H1 (cell line): ENCODE measurements around the gene PATJ. TPM values are rescaled to one million over a fixed set of nuclear protein-coding genes. Genes with fewer than 3 reads are reported as not detected.
A peak's percentile ranks its signal among the peaks of the same experiment; 100 is the strongest.

ENCODE experiments used
- CTCF ChIA-PET: fragments of 300-600 bp; sonication (Branson Sonifier 250); formaldehyde crosslinking; loops from one replicate; lab custom pipeline; 2021; ENCODE audit not compliant: partially characterized antibody; lab: Charles Lee
- POLR2A ChIA-PET: fragments of 300-600 bp; sonication (Branson Sonifier 250); formaldehyde crosslinking; loops from one replicate; lab custom pipeline; 2021; ENCODE audit warnings: inconsistent platforms; ENCODE audit not compliant: partially characterized antibody; lab: Charles Lee
- DNase-seq, 2 experiments: peaks; one replicate each; pipeline versions ENCODE4 v3.0.0 to v3.0.0-alpha.2; 2010 to 2022; ENCODE audit warnings: low spot score in 2 of 2, low read depth in 1 of 2, mixed read lengths in 1 of 2
- FAIRE-seq: peaks from 2 replicates; lab custom pipeline; 2011; peaks lifted over from hg19 to GRCh38; lab: Jason Lieb, UNC
- H2AFZ ChIP-seq: 2 replicates; pipeline ENCODE4 v1.8.1; 2012; ENCODE audit warnings: low read length, inconsistent platforms
- H2AK5ac ChIP-seq: 2 replicates; pipeline ENCODE4 v1.6.1; 2013; ENCODE audit warnings: low read depth, low read length
- H2BK120ac ChIP-seq: replicated peaks from 2 replicates; pipeline ENCODE3; 2013; ENCODE audit warnings: low read depth, low read length, inconsistent platforms
- H2BK12ac ChIP-seq: 2 replicates; pipeline ENCODE4 v1.6.1; 2013; ENCODE audit warnings: low read depth, low read length
- H2BK15ac ChIP-seq: 2 replicates; pipeline ENCODE4 v1.6.1; 2013; ENCODE audit warnings: low read length
- H2BK20ac ChIP-seq: 2 replicates; pipeline ENCODE4 v1.6.1; 2013; ENCODE audit warnings: low read length
- H2BK5ac ChIP-seq: 2 replicates; pipeline ENCODE4 v1.6.1; 2013; ENCODE audit warnings: low read depth, low read length
- H3K14ac ChIP-seq: 2 replicates; pipeline ENCODE4 v1.6.1; 2013; ENCODE audit warnings: inconsistent platforms; ENCODE audit not compliant: insufficient read length
- H3K18ac ChIP-seq: 2 replicates; pipeline ENCODE4 v1.6.1; 2013; ENCODE audit warnings: low read length; ENCODE audit errors: extremely low read depth
- H3K23ac ChIP-seq: 2 replicates; pipeline ENCODE4 v1.6.1; 2013; ENCODE audit warnings: inconsistent platforms; ENCODE audit not compliant: insufficient read length
- H3K23me2 ChIP-seq: 2 replicates; pipeline ENCODE4 v1.6.1; 2013; ENCODE audit warnings: low read depth, low read length
- H3K27ac ChIP-seq: 2 replicates; pipeline ENCODE4 v1.6.1; 2011; ENCODE audit warnings: low read depth, low read length, inconsistent platforms
- H3K27me3 ChIP-seq, 4 experiments: replicated peaks in 1 of 4; 1 replicate in 1 of 4; 2 replicates in 3 of 4; pipeline versions ENCODE4 v1.6.1 to v1.8.1; 2011 to 2013; ENCODE audit warnings: low read length in 3 of 4, mild to moderate bottlenecking in 3 of 4, inconsistent platforms in 2 of 4, mixed read lengths in 2 of 4, moderate library complexity in 1 of 4; ENCODE audit not compliant: control insufficient read depth in 3 of 4, insufficient read depth in 3 of 4; ENCODE audit errors: extremely low read depth in 1 of 4
- H3K36me3 ChIP-seq, 4 experiments: 2 replicates each; pipeline versions ENCODE4 v1.6.1 to v1.8.1; 2011 to 2013; ENCODE audit warnings: mild to moderate bottlenecking in 4 of 4, low read length in 3 of 4, moderate library complexity in 2 of 4, control low read depth in 1 of 4, inconsistent platforms in 1 of 4; ENCODE audit not compliant: insufficient read depth in 4 of 4, control insufficient read depth in 2 of 4
- H3K4ac ChIP-seq: replicated peaks from 2 replicates; pipeline ENCODE3; 2013; ENCODE audit warnings: low read length, low read depth, mixed read lengths, inconsistent platforms; ENCODE audit not compliant: insufficient read length
- H3K4me1 ChIP-seq, 4 experiments: replicated peaks in 1 of 4; 1 replicate in 1 of 4; 2 replicates in 3 of 4; pipeline versions ENCODE4 v1.6.1 to v1.8.1; 2011 to 2013; ENCODE audit warnings: low read length in 3 of 4, inconsistent platforms in 2 of 4, mixed read lengths in 1 of 4; ENCODE audit not compliant: insufficient read depth in 4 of 4, control insufficient read depth in 3 of 4
- H3K4me2 ChIP-seq, 2 experiments: 2 replicates each; pipeline versions ENCODE4 v1.6.1 to v1.8.1; 2011 to 2013; ENCODE audit warnings: low read depth in 2 of 2, low read length in 2 of 2, control low read depth in 1 of 2, inconsistent platforms in 1 of 2, mild to moderate bottlenecking in 1 of 2; ENCODE audit not compliant: insufficient read depth in 1 of 2
- H3K4me3 ChIP-seq, 4 experiments: fragments of 200-600, 300-600 bp in 1 of 4; sonication (generic), shearing (Covaris generic), sonication (Bioruptor Twin) in 1 of 4; 2 replicates each; pipeline versions ENCODE4 v1.5.1 to v1.8.1; 2011 to 2016; ENCODE audit warnings: low read length in 4 of 4, low read depth in 3 of 4, control low read depth in 2 of 4, inconsistent platforms in 2 of 4, mild to moderate bottlenecking in 2 of 4, mixed read lengths in 1 of 4, moderate library complexity in 1 of 4; ENCODE audit not compliant: insufficient read depth in 2 of 4; ENCODE audit errors: extremely low read depth in 1 of 4
- H3K56ac ChIP-seq: replicated peaks from 2 replicates; pipeline ENCODE3; 2013; ENCODE audit warnings: low read depth, mild to moderate bottlenecking, mixed read lengths, low read length, inconsistent platforms; ENCODE audit not compliant: insufficient read length
- H3K79me1 ChIP-seq: 2 replicates; pipeline ENCODE4 v1.6.1; 2013; ENCODE audit warnings: low read depth, low read length, control low read depth
- H3K79me2 ChIP-seq, 2 experiments: 2 replicates each; pipeline versions ENCODE4 v1.6.1 to v1.8.1; 2012 to 2013; ENCODE audit warnings: low read length in 2 of 2, mild to moderate bottlenecking in 2 of 2, inconsistent platforms in 1 of 2; ENCODE audit not compliant: insufficient read depth in 2 of 2, control insufficient read depth in 1 of 2
- H3K9ac ChIP-seq, 4 experiments: replicated peaks in 1 of 4; 1 replicate in 1 of 4; 2 replicates in 3 of 4; pipeline versions ENCODE4 v1.6.1 to v1.8.1; 2011 to 2013; ENCODE audit warnings: low read depth in 3 of 4, low read length in 3 of 4, control low read depth in 2 of 4, mild to moderate bottlenecking in 2 of 4, moderate library complexity in 2 of 4, inconsistent platforms in 1 of 4; ENCODE audit errors: extremely low read depth in 1 of 4
- H3K9me3 ChIP-seq, 2 experiments: 2 replicates each; pipeline versions ENCODE4 v1.6.1 to v1.8.1; 2012 to 2013; ENCODE audit warnings: mild to moderate bottlenecking in 2 of 2, moderate library complexity in 2 of 2, control low read depth in 1 of 2, inconsistent platforms in 1 of 2, low read depth in 1 of 2, low read length in 1 of 2, mixed read lengths in 1 of 2; ENCODE audit not compliant: insufficient read depth in 2 of 2
- H4K20me1 ChIP-seq, 2 experiments: replicated peaks in 1 of 2; 2 replicates each; pipeline versions ENCODE3 to v1.8.1; 2011 to 2013; ENCODE audit warnings: inconsistent platforms in 2 of 2, low read length in 2 of 2, mild to moderate bottlenecking in 1 of 2; ENCODE audit not compliant: insufficient read depth in 2 of 2, control insufficient read depth in 1 of 2
- H4K5ac ChIP-seq: 2 replicates; pipeline ENCODE4 v1.6.1; 2013; ENCODE audit warnings: low read length, low read depth, mixed read lengths, inconsistent platforms; ENCODE audit not compliant: insufficient read length
- H4K8ac ChIP-seq: 2 replicates; pipeline ENCODE4 v1.8.0; 2013; ENCODE audit warnings: mild to moderate bottlenecking, moderate library complexity, low read length, inconsistent platforms; ENCODE audit not compliant: insufficient read depth; ENCODE audit errors: extremely low read depth
- H4K91ac ChIP-seq: replicated peaks from 2 replicates; pipeline ENCODE3; 2013; ENCODE audit warnings: low read length, mixed read lengths, inconsistent platforms; ENCODE audit not compliant: insufficient read length
- CBX8 ChIP-seq: fragments of 300-800, 300-1000 bp; sonication (generic); IDR thresholded peaks from 2 replicates; pipeline ENCODE4 v1.7.1; 2016; ENCODE audit warnings: low read depth, low read length, borderline replicate concordance
- CHD1 ChIP-seq: IDR thresholded peaks from 2 replicates; pipeline ENCODE4 v1.6.1; 2012; ENCODE audit warnings: low read depth, low read length, improper control_type of control experiment
- CHD2 ChIP-seq: IDR thresholded peaks from 2 replicates; pipeline ENCODE4 v1.6.1; 2012; ENCODE audit warnings: low read length, improper control_type of control experiment
- EGR1 ChIP-seq: IDR thresholded peaks from 2 replicates; pipeline ENCODE4 v1.6.1; 2011; ENCODE audit warnings: low read depth, low read length, borderline replicate concordance
- MAFK ChIP-seq: IDR thresholded peaks from 2 replicates; pipeline ENCODE4 v1.6.1; 2012; ENCODE audit warnings: low read depth, mild to moderate bottlenecking, improper control_type of control experiment, low read length
- POU5F1 ChIP-seq: IDR thresholded peaks from 2 replicates; pipeline ENCODE4 v1.6.1; 2011; ENCODE audit warnings: low read depth, mild to moderate bottlenecking, low read length, moderate library complexity
- SAP30 ChIP-seq: fragments of 300-600 bp; sonication (generic); IDR thresholded peaks from 2 replicates; pipeline ENCODE4 v1.7.1; 2012; ENCODE audit warnings: low read length, moderate library complexity, mild to moderate bottlenecking, inconsistent platforms; ENCODE audit not compliant: insufficient read depth, insufficient replicate concordance
- SIX5 ChIP-seq: IDR thresholded peaks from 2 replicates; pipeline ENCODE4 v1.6.1; 2011; ENCODE audit warnings: mild to moderate bottlenecking, low read depth, low read length
- TBP ChIP-seq: IDR thresholded peaks from 2 replicates; pipeline ENCODE4 v1.6.1; 2011; ENCODE audit warnings: low read depth, low read length, improper control_type of control experiment
- TEAD4 ChIP-seq: IDR thresholded peaks from 2 replicates; pipeline ENCODE4 v1.6.1; 2012; ENCODE audit warnings: low read depth, low read length, inconsistent platforms, mixed read lengths
- WGBS, 2 experiments: shearing (Covaris generic) in 1 of 2; methylation state at CpG; one replicate each; pipeline versions ENCODE4 v1.1.6 to v1.1.7; 2013 to 2015; ENCODE audit warnings: low lambda C conversion rate in 2 of 2, mixed read lengths in 2 of 2, inconsistent platforms in 1 of 2, low coverage in 1 of 2, missing lambda C conversion rate in 1 of 2; ENCODE audit not compliant: insufficient replicate concordance in 2 of 2, insufficient coverage in 1 of 2, insufficient read length in 1 of 2; ENCODE audit errors: extremely low coverage in 1 of 2, missing lambda C conversion rate in 1 of 2; 5-methylcytosine and 5-hydroxymethylcytosine counted together
- polyA plus RNA-seq, 7 experiments: library from polyadenylated mRNA; depleted of rRNA in 3 of 7; stranded (reverse) in 5 of 7; unstranded in 2 of 7; fragments of >200 nt in 5 of 7; fragments of 200-250 nt in 2 of 7; gene quantifications; 1 replicate in 5 of 7; 2 replicates in 1 of 7; 4 replicates in 1 of 7; pipeline versions ENCODE4 v1.2.1 to v1.2.3, GENCODE V29; 2011 to 2013; ENCODE audit warnings: missing spikeins in 2 of 7, mixed read lengths in 2 of 7
- total RNA-seq: library from RNA; stranded (reverse); fragmentation: NEBNext Ultra II Directional; extraction: Animal tissue kit (Norgen Biotek cat#: 25700); gene quantifications from 2 replicates; pipeline ENCODE4 v1.2.1, GENCODE V29; 2021
- TF ChIP-seq, protein P1 (sequence below): IDR thresholded peaks from 2 replicates; pipeline ENCODE4 v1.6.1; 2012; ENCODE audit warnings: inconsistent platforms
- TF ChIP-seq, protein P2 (sequence below): IDR thresholded peaks from 2 replicates; pipeline ENCODE4 v1.6.1; 2012; ENCODE audit warnings: inconsistent platforms

The PATJ gene
- total and polyA plus RNA-seq, 2 of the 8 experiments (the other 6 are each of a cell fraction or from before 2014, with no cell fraction given): 8.2 to 55.6 TPM

DNA sequence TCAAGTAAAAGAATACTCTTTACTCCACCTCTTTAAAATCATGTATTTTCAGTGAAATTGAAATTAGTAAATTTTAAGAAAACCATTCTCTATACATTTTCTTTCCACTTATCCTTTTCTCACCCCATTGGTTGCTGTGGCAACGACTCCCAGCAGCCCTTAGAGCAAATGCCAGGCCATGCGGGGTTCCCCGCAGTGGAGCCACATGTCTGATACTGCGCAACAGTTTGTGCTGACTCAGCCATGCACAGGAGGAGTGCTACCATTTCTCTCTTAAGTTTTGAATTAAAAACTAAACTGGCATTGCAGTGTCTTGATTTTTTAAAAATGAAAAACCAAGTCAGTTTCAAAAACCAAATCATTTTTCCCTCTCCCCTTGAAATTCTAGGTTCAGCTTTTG, 238.3 kb downstream of the PATJ start:
- Histone ChIP-seq H2BK5ac (no peak overlapping the region), H3K27ac (no peak overlapping the region), H3K18ac (no peak overlapping the region), H3K9me3 (no peaks in the 10 kb centered on the region), H3K23me2 (no peaks in the 10 kb centered on the region; the same call in 1 of the 2 replicates), H3K79me2 (no peaks in the 10 kb centered on the region), H2AK5ac (no peak overlapping the region), H3K27me3 (no peaks in the 10 kb centered on the region), H2AFZ (no peak overlapping the region), H3K4ac (no peak overlapping the region), H4K91ac (no peak overlapping the region), H4K5ac (no peak overlapping the region), H3K23ac (no peak overlapping the region), H3K9ac (no peak overlapping the region), H3K4me1 (peaks cover 0 to 4% (median 3%) of the 10 kb centered on the region in 4 experiments; a peak in 5 of 7 replicates), H4K8ac (no peak overlapping the region), H3K4me3 (no peak overlapping the region), H3K36me3 (no peaks in the 10 kb centered on the region), H2BK12ac (no peak overlapping the region), H2BK20ac (no peak overlapping the region), H3K79me1 (no peaks in the 10 kb centered on the region), H3K56ac (no peak overlapping the region), H3K4me2 (no peak overlapping the region), H2BK15ac (no peak overlapping the region), H4K20me1 (no peaks in the 10 kb centered on the region), H2BK120ac (no peak overlapping the region), H3K14ac (no peak overlapping the region)
- ChIA-PET POLR2A (no interaction called here), CTCF (no interaction called here)
- peak; percentile 77 for FAIRE-seq
- DNase-seq: no peak
- 88% methylated on average over 4 of the region's 4 CpGs; no CpG with 5 or more reads in 1 of the 2 experiments for WGBS, 2 experiments
- TF ChIP-seq CBX8: no peak
- no peak for TF ChIP-seq TBP
- TF ChIP-seq TEAD4: no peak
- TF ChIP-seq CHD1: no peak
- no peak for TF ChIP-seq SAP30
- TF ChIP-seq, protein P1, sequence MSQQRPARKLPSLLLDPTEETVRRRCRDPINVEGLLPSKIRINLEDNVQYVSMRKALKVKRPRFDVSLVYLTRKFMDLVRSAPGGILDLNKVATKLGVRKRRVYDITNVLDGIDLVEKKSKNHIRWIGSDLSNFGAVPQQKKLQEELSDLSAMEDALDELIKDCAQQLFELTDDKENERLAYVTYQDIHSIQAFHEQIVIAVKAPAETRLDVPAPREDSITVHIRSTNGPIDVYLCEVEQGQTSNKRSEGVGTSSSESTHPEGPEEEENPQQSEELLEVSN: no peak
- no peak for TF ChIP-seq EGR1
- no peak for TF ChIP-seq POU5F1
- no peak for TF ChIP-seq CHD2
- no peak for TF ChIP-seq SIX5
- peak; percentile 95 for TF ChIP-seq MAFK
- TF ChIP-seq, protein P2, sequence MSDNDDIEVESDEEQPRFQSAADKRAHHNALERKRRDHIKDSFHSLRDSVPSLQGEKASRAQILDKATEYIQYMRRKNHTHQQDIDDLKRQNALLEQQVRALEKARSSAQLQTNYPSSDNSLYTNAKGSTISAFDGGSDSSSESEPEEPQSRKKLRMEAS: peak; percentile 78
